HG03103 (cell line): ENCODE measurements around the gene OGFOD3.

Source experiments
- ATAC-seq: cut with Tn5 transposase; IDR thresholded peaks from one replicate; pipeline ENCODE4 v1.9.1; 2021; ENCODE audit warnings: low read depth; ENCODE audit not compliant: unreplicated experiment

The OGFOD3 gene

GRCh38 chr17:82449131-82449882, 30.9 kb upstream of the OGFOD3 start:
- ATAC-seq, result peak; percentile 38

- ATAC-seq, result no peak
Measured at GRCh38 chr17:82447876-82448275, 29.5 kb upstream of the OGFOD3 start.

GRCh38 chr17:82446649-82447048, 28.3 kb upstream of the OGFOD3 start:
- ATAC-seq, result no peak

GRCh38 chr17:82446124-82446523, 27.7 kb upstream of the OGFOD3 start:
- ATAC-seq, result no peak

GRCh38 chr17:82445542-82445941, 27.2 kb upstream of the OGFOD3 start:
- ATAC-seq, result no peak

- ATAC-seq, result no peak
Measured at GRCh38 chr17:82444941-82445521, 26.6 kb upstream of the OGFOD3 start.

- no peak for ATAC-seq
Measured at GRCh38 chr17:82444284-82444893, 26.0 kb upstream of the OGFOD3 start.

GRCh38 chr17:82443465-82444283, 25.3 kb upstream of the OGFOD3 start:
- no peak for ATAC-seq

GRCh38 chr17:82442643-82443464, 24.5 kb upstream of the OGFOD3 start:
- no peak for ATAC-seq

- ATAC-seq, result no peak
Measured at GRCh38 chr17:82441691-82442487, 23.5 kb upstream of the OGFOD3 start.

- no peak for ATAC-seq
Measured at GRCh38 chr17:82440991-82441627, 22.7 kb upstream of the OGFOD3 start.

GRCh38 chr17:82440469-82440981, 22.1 kb upstream of the OGFOD3 start:
- no peak for ATAC-seq

GRCh38 chr17:82439829-82440365, 21.5 kb upstream of the OGFOD3 start:
- no peak for ATAC-seq

GRCh38 chr17:82439194-82439828, 20.9 kb upstream of the OGFOD3 start:
- no peak for ATAC-seq

- ATAC-seq, result no peak
Measured at GRCh38 chr17:82438401-82439193, 20.2 kb upstream of the OGFOD3 start.

- no peak for ATAC-seq
Measured at GRCh38 chr17:82437325-82437668, 18.9 kb upstream of the OGFOD3 start.

- no peak for ATAC-seq
Measured at GRCh38 chr17:82436601-82437324, 18.4 kb upstream of the OGFOD3 start.
